AG08396 (cell line): ENCODE data around the gene DAAM1.
A peak's percentile ranks its signal among the peaks of the same experiment; 100 is the strongest.

Experiments
- DNase-seq: peaks from one replicate; pipeline ENCODE4 v3.0.0; 2012; ENCODE audit warnings: low spot score, mixed read lengths

The DAAM1 gene

GRCh38 chr14:59187802-59188460 lies 536 bp upstream of the DAAM1 start:
- DNase-seq = no peak

GRCh38 chr14:59189091-59189785 lies 771 bp downstream of the DAAM1 start:
- peak; percentile 26 for DNase-seq

GRCh38 chr14:59189786-59190368 lies 1.4 kb downstream of the DAAM1 start:
- peak; percentile 94 for DNase-seq

- DNase-seq = peak; percentile 14
Observed at GRCh38 chr14:59190372-59190771, 1.9 kb downstream of the DAAM1 start.

GRCh38 chr14:59195912-59196311 lies 7.4 kb downstream of the DAAM1 start:
- DNase-seq = no peak

- DNase-seq = no peak
Observed at GRCh38 chr14:59197695-59198262, 9.3 kb downstream of the DAAM1 start.

- DNase-seq = no peak
Observed at GRCh38 chr14:59199205-59199604, 10.7 kb downstream of the DAAM1 start.

GRCh38 chr14:59199614-59200013 lies 11.1 kb downstream of the DAAM1 start:
- DNase-seq = no peak

- DNase-seq = no peak
Observed at GRCh38 chr14:59200195-59200594, 11.7 kb downstream of the DAAM1 start.

- no peak for DNase-seq
Observed at GRCh38 chr14:59202031-59202430, 13.6 kb downstream of the DAAM1 start.

- DNase-seq = no peak
Observed at GRCh38 chr14:59204305-59204704, 15.8 kb downstream of the DAAM1 start.

GRCh38 chr14:59206892-59207291 lies 18.4 kb downstream of the DAAM1 start:
- no peak for DNase-seq

- no peak for DNase-seq
Observed at GRCh38 chr14:59207506-59207933, 19.1 kb downstream of the DAAM1 start.

- peak; percentile 74 for DNase-seq
Observed at GRCh38 chr14:59208224-59208814, 19.9 kb downstream of the DAAM1 start.

GRCh38 chr14:59208954-59209353 lies 20.5 kb downstream of the DAAM1 start:
- no peak for DNase-seq

- DNase-seq = no peak
Observed at GRCh38 chr14:59210621-59211020, 22.2 kb downstream of the DAAM1 start.

GRCh38 chr14:59213368-59214315 lies 25.2 kb downstream of the DAAM1 start:
- no peak for DNase-seq

GRCh38 chr14:59214702-59215302 lies 26.3 kb downstream of the DAAM1 start:
- DNase-seq = no peak

GRCh38 chr14:59215322-59215721 lies 26.9 kb downstream of the DAAM1 start:
- peak; percentile 54 for DNase-seq

GRCh38 chr14:59215757-59216156 lies 27.3 kb downstream of the DAAM1 start:
- DNase-seq = no peak

- no peak for DNase-seq
Observed at GRCh38 chr14:59217011-59217410, 28.5 kb downstream of the DAAM1 start.
